Keratinocyte (primary cell): ENCODE measurements around the gene ALDH1A3. TPM values are rescaled to one million over a fixed set of nuclear protein-coding genes. Genes with fewer than 3 reads are reported as not detected.

ENCODE experiments used
- DNase-seq: peaks from one replicate; pipeline ENCODE4 v3.0.0-alpha.2; 2011; ENCODE audit warnings: low read depth, missing footprints, low spot score
- FAIRE-seq: peaks from 2 replicates; lab custom pipeline; 2011; peaks lifted over from hg19 to GRCh38; lab: Jason Lieb, UNC
- H2AFZ ChIP-seq: 2 replicates; pipeline ENCODE4 v1.6.0; 2012; ENCODE audit warnings: low read length, control low read depth, inconsistent platforms; ENCODE audit not compliant: control insufficient read depth
- H3K27ac ChIP-seq: 2 replicates; pipeline ENCODE4 v1.5.1; 2011; ENCODE audit warnings: low read length; ENCODE audit not compliant: control insufficient read depth, insufficient read depth
- H3K27me3 ChIP-seq: 3 replicates; pipeline ENCODE4 v1.6.0; 2011; ENCODE audit warnings: low read length; ENCODE audit not compliant: control insufficient read depth, insufficient read depth; ENCODE audit errors: extremely low read depth
- H3K36me3 ChIP-seq, 2 experiments: 2 replicates in 1 of 2; 3 replicates in 1 of 2; pipeline ENCODE4 v1.5.1; 2011; ENCODE audit warnings: low read length in 2 of 2, mild to moderate bottlenecking in 1 of 2; ENCODE audit not compliant: control insufficient read depth in 2 of 2, insufficient read depth in 2 of 2; ENCODE audit errors: extremely low read depth in 1 of 2
- H3K4me1 ChIP-seq: 3 replicates; pipeline ENCODE4 v1.5.1; 2011; ENCODE audit warnings: low read length; ENCODE audit not compliant: control insufficient read depth, insufficient read depth; ENCODE audit errors: extremely low read depth
- H3K4me2 ChIP-seq: 3 replicates; pipeline ENCODE4 v1.6.0; 2011; ENCODE audit warnings: low read depth, low read length; ENCODE audit not compliant: control insufficient read depth, insufficient read depth; ENCODE audit errors: extremely low read depth
- H3K4me3 ChIP-seq, 3 experiments: fragments of 200-600 bp in 1 of 3; sonication (generic) in 1 of 3; 2 replicates in 2 of 3; 3 replicates in 1 of 3; pipeline ENCODE4 v1.5.1; 2011 to 2016; ENCODE audit warnings: low read length in 3 of 3, mild to moderate bottlenecking in 3 of 3, control low read depth in 2 of 3, inconsistent platforms in 1 of 3, low read depth in 1 of 3, mixed read lengths in 1 of 3, mixed run types in 1 of 3, moderate library complexity in 1 of 3; ENCODE audit not compliant: control insufficient read depth in 2 of 3, insufficient read depth in 2 of 3; ENCODE audit errors: extremely low read depth in 1 of 3
- H3K79me2 ChIP-seq: 2 replicates; pipeline ENCODE4 v1.6.0; 2012; ENCODE audit warnings: low read length; ENCODE audit not compliant: control insufficient read depth, insufficient read depth
- H3K9ac ChIP-seq: 3 replicates; pipeline ENCODE4 v1.6.0; 2011; ENCODE audit warnings: low read length; ENCODE audit not compliant: control insufficient read depth, insufficient read depth; ENCODE audit errors: extremely low read depth
- H3K9me1 ChIP-seq: 3 replicates; pipeline ENCODE4 v1.6.0; 2011; ENCODE audit warnings: low read length; ENCODE audit not compliant: control insufficient read depth, insufficient read depth; ENCODE audit errors: extremely low read depth
- H3K9me3 ChIP-seq: 2 replicates; pipeline ENCODE4 v1.5.1; 2012; ENCODE audit warnings: low read depth, low read length; ENCODE audit not compliant: control insufficient read depth
- H4K20me1 ChIP-seq: 3 replicates; pipeline ENCODE4 v1.6.0; 2011; ENCODE audit warnings: low read length; ENCODE audit not compliant: control insufficient read depth, insufficient read depth; ENCODE audit errors: extremely low read depth
- CTCF ChIP-seq, 3 experiments: IDR thresholded peaks in 1 of 3; conservative IDR thresholded peaks in 1 of 3; optimal IDR thresholded peaks in 1 of 3; 2 replicates in 2 of 3; 3 replicates in 1 of 3; pipeline versions ENCODE3 to v1.5.1; 2011; ENCODE audit warnings: low read length in 3 of 3, mild to moderate bottlenecking in 3 of 3, moderate library complexity in 2 of 3, control low read depth in 1 of 3, inconsistent platforms in 1 of 3; ENCODE audit not compliant: insufficient read depth in 2 of 3; ENCODE audit errors: extremely low read depth in 1 of 3
- EZH2 ChIP-seq: IDR thresholded peaks from one replicate; pipeline ENCODE4 v1.6.1; 2012; ENCODE audit warnings: inconsistent platforms, mild to moderate bottlenecking, low read length, moderate library complexity
- dilution Hi-C: fragments of 300-500 bp; cut with MboI; formaldehyde crosslinking; loops from one replicate; pipeline ENCODE4 v1.7.0; 2020; ENCODE audit warnings: low sequenced_read_pairs; ENCODE audit not compliant: extremely low pct_ligation_motif_present
- polyA plus RNA-seq, 5 experiments: library from polyadenylated mRNA; depleted of rRNA in 3 of 5; stranded (reverse) in 3 of 5; stranded (forward) in 1 of 5; unstranded in 1 of 5; fragments of >200 nt; gene quantifications; 1 replicate in 1 of 5; 2 replicates in 3 of 5; 3 replicates in 1 of 5; pipeline versions ENCODE4 v1.2.1 to v1.2.3, GENCODE V29; 2011 to 2012; ENCODE audit warnings: missing spikeins in 2 of 5, low read depth in 1 of 5, low replicate concordance in 1 of 5

Gene ALDH1A3
- polyA plus RNA-seq, 1 donor (not counting 4 experiments of a cell fraction or from before 2014, with no cell fraction given): 218 TPM

GRCh38 chr15:100918690-100919480 lies 39.3 kb downstream of the ALDH1A3 start, which contains the start of gene LRRK1:
Gene LRRK1, plus strand, starts transcription at chr15:100919357. Its CDS starts 5,276 bp downstream, at chr15:100924633.
- peak within 1 kb of the TSS; percentile 91 for H2AFZ ChIP-seq
- peaks cover 10% of the 10 kb centered on the region for H3K79me2 ChIP-seq
- dilution Hi-C loops: no loop called here
- peaks cover 3% of the 10 kb centered on the region for H3K9me1 ChIP-seq
- H3K4me1 ChIP-seq: peaks cover 15% of the 10 kb centered on the region
- H3K9ac ChIP-seq: peak within 1 kb of the TSS; percentile 88
- H3K4me3 ChIP-seq: peak within 1 kb of the TSS; percentile 56 to 92 (median 79)
- no peaks in the 10 kb centered on the region for H4K20me1 ChIP-seq
- H3K36me3 ChIP-seq: peaks cover 4 to 17% of the 10 kb centered on the region in 2 experiments
- TF ChIP-seq EZH2 (no peak), CTCF (optimal IDR thresholded peaks at IDR 0.05 in 1 of 3, IDR thresholded peaks at IDR 0.05 in 1 of 3, conservative IDR thresholded peaks at IDR 0.05 in 1 of 3; ENCODE audit: extremely low read depth in 1 of 3, insufficient read depth in 2 of 3, low read length in 3 of 3) (peak in 1 of 3 experiments; percentile 17)
- DNase-seq (no peak), FAIRE-seq (no peak)
- no peaks in the 10 kb centered on the region for H3K27me3 ChIP-seq
- H3K27ac ChIP-seq: peak within 1 kb of the TSS; percentile 85
- H3K4me2 ChIP-seq: peak within 1 kb of the TSS; percentile 87
- H3K9me3 ChIP-seq: no peaks in the 10 kb centered on the region

- Histone ChIP-seq H4K20me1 (no peaks in the 10 kb centered on the region), H3K4me2 (peak overlapping the region; percentile 87), H3K9me3 (no peaks in the 10 kb centered on the region), H3K79me2 (peaks cover 10% of the 10 kb centered on the region), H3K27me3 (no peaks in the 10 kb centered on the region), H3K36me3 (peaks cover 5 to 9% of the 10 kb centered on the region in 2 experiments), H3K27ac (peak overlapping the region; percentile 46), H3K9ac (peak overlapping the region; percentile 88), H3K4me3 (peak overlapping the region; percentile 56 to 78 (median 77)), H3K9me1 (peaks cover 3% of the 10 kb centered on the region), H2AFZ (peak overlapping the region; percentile 87), H3K4me1 (peaks cover 15% of the 10 kb centered on the region)
- FAIRE-seq: no peak
- dilution Hi-C loops: loop anchor here (5.0 kb wide), 1 partner anchor 78 kb away; no protein-coding TSS in a partner anchor
- TF ChIP-seq CTCF (optimal IDR thresholded peaks at IDR 0.05 in 1 of 3, IDR thresholded peaks at IDR 0.05 in 1 of 3, conservative IDR thresholded peaks at IDR 0.05 in 1 of 3; ENCODE audit: extremely low read depth in 1 of 3, insufficient read depth in 2 of 3, low read length in 3 of 3) (no peak), EZH2 (no peak)
- DNase-seq: no peak
Observed at GRCh38 chr15:100919481-100920405, 40.1 kb downstream of the ALDH1A3 start.
